HG03378 (cell line): ENCODE results near the gene C2orf42.
"Not testable (repeated sequence)": the region's sequence is repeated elsewhere in the genome, so short reads cannot be mapped to it uniquely, and the experiment has no call there.

Experiments used
- ATAC-seq: cut with Tn5 transposase; IDR thresholded peaks from one replicate; pipeline ENCODE4 v1.9.1; 2021; ENCODE audit warnings: mild to moderate bottlenecking, moderate library complexity; ENCODE audit not compliant: unreplicated experiment

C2orf42 gene

DNA sequence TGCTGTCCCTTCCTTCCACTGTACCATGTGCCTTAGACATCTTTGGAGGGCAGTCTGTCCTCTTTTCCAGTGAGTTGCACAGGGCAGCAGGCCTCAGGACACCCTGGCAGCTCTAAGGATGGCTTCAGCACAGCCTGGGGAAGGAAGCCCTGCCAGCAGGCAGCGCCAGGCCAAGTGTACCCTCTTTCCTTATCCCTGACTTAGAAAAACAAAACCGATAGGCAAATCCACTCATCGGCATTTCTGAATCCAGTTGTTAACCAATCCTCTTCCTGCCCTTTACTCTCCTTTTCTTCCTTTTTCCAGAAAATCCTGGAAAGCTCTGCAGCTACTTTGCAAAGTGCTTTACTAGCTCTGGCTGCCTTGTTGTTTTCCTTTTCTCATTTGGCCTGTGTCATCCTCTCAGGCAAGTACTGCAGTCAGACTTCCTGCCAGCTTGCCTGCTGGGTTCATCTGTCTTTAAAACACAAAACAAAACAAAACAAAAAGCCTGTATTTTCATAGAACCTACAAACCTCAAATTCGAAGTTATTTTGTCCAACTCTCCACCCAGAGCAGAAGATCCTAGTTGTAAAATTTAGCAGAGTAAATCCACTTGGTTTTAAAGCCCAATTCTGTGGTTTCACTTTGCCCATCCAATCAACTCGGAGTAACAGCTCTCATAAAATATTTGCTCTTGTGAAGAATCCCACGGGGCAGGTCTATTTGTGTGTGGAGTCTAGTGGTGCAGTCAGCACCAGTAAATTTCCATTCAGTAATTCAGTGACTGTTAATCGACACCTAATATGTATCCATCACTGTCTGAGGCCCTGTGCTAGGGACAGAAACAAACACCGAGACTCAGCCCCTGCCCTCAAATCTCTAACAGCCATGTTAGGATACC is 58.3 kb downstream of the C2orf42 start:
- ATAC-seq, result peak; percentile 65

DNA sequence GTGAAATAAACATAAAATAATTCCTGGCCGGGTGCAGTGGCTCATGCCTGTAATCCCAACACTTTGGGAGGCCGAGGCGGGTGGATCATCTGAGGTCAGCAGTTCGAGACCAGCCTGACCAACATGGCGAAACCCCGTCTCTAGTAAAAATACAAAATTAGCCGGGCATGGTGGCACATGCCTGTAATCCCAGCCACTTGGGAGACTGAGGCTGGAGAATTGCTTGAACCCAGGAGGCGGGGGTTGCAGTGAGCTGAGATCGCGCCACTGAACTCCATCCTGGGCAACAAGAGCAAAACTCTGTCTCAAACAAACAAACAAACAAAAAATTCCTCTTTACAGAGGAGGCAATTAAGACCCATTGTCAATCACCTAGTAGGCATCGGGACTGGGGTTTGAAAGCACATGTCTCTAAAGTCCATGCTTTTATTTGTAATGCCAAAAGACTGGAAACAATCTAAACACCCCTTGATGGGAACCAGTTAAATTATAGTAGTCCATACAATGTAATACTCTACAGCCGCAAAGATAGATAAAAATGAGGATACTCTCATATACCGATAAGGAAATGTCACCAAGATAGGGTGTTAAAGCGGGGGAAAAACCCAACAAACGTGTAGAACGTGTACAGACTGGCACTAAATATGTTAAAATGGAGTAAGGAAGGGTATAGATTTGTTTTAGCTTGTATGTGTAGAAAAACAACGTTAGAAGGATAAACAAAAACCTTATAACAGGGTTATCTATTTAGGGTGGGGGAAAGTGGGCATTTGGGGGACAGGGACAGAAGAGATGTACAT is 59.3 kb downstream of the C2orf42 start:
- ATAC-seq, result not testable (repeated sequence)

DNA sequence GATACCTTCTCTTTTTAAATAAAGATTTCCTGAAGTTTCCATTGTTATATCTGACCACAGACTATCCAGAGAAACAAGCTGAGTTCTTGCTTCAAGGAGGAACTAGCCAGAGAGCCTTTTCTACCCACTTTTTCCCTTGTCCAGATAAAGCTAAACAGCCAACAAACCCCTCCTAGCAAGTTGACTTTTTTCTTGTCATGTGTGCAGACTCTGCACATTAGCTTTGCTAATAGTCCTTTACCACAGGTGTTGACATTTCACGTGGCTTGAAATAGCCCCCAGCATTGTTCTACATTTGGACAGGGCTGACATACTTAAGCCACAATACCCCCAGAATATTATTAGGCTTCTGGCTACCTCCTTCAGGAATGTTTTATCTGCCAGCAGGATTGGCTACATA is 62.8 kb downstream of the C2orf42 start:
- no peak for ATAC-seq

DNA sequence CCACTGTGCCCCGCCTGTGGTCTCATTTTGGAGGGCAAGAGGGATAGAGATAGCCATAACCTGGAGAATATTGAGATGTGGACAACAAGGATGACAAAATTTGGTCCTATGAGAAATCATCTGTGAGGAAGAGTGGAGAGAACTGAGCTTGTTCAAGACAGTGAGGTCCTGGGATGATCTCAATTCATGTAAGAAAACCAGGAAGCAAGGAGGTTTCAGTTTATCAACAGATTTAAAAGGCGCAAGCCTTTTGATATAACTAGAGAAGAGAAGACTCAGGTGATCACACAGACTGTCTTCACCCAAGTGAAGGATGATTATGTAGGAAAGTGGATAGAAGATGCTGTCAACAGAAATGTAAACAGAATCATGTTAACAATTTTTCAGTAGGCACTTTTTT is 64.4 kb downstream of the C2orf42 start:
- ATAC-seq, result no peak

DNA sequence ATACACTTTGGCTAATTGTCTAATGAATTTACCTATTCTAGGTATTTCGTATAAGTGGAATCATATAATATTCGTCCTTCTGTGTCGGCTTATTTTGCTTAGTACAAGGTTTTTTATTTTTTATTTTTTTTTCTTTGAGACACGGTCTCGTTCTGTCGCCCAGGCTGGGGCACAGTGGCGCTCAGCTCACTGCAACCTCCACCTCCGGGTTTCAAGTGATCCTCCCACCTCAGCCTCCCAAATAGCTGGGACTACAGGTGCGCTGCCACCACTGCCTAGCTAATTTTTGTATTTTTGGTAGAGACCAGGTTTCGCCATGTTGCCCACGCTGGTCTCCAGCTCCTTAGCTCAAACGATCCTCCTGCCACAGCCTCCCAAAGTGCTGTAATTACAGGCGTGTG is 65.3 kb downstream of the C2orf42 start:
- ATAC-seq, result no peak

DNA sequence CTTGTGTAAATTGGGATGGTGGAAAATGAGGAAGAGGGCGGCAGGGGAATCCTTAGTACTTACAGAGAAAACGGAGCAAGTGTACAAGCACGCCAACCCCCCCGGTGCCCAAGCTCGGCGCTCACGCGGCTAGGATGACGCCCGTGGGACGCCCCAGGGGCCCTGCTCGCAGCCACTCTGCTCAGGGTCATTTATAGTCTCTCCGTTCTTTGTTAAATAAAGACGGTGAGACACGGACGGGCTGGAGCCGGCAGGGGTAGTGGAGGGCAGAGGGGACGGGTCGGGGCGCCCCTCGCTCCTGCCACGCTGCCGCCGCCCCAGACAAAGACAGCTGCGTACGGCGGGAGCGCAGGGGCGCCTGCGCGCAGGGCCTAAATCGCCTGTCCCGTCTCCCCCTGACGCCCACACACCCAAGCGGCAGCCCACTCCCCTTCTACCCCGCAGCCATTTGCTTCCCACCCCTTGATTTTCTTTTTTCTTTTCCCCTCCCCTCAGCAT is 65.8 kb downstream of the C2orf42 start:
- no peak for ATAC-seq

DNA sequence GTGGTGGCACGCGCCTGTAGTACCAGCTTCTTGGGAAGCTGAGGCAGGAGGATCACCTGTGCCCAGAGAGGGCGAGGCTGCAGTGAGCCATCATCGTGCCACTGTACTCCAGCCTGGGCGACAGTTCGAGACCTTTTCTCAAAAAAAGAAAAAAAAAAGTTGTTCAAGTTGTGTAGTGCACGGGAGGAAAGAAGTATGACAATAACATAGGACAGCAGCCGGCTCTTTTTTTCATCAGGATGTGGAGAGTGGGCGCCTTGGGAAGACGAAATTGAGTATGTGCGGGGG is 67.0 kb downstream of the C2orf42 start:
- ATAC-seq, result no peak

DNA sequence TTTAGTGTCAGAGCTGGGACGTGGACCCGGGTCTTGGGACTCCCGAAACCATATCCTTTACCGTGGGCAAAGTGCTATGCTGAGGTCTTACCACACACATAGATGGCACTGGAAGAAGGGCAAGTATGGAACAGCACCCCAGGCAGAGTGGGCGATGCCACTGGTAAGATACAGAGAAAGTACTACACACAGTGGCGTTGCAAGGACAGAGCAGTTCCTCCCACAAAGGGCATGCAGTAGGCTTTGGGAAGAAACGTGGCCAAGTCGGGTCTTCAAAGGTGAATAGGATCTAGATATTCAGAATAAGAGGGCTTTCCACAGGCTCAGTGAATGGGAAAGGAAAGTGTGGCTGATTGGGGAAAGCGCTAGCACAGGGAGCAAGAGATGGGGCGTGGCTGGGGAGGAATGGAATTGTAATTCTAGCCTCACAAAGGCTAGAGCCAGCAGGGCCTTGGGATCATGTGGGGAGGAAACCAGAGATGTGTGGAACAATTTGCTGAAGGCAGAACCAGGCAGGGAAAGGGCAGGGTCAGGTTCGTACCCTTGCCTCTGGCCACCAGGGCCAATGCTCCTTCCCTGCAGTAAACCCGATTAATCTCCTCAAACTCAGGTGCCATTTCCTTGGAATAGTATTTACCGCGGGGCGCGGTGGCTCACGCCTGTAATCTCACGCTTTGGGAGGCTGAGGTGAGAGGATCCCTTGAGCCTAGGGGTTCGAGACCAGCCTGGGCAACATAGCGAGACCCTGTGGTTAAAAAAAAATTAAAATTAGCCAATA is 67.6 kb downstream of the C2orf42 start:
- no peak for ATAC-seq

DNA sequence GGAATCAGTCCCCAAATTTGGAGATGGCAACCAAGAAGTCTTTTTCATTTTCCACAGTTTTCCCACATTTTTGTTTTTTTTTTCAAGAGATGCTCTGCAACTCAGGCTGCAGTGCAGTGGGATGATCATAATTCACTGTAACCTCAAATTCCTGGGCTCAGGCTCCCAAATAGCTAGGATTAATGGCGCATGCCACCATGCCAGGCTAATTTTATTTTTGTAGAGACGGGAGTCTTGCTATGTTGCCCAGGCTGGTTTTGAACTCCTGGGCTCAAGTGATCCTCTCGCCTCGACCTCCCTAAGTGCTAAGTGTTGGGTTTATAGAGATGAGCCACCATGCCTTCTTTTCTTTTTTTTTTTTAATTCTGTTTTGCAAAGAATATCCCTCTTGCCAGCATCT is 68.3 kb downstream of the C2orf42 start:
- ATAC-seq, result no peak

DNA sequence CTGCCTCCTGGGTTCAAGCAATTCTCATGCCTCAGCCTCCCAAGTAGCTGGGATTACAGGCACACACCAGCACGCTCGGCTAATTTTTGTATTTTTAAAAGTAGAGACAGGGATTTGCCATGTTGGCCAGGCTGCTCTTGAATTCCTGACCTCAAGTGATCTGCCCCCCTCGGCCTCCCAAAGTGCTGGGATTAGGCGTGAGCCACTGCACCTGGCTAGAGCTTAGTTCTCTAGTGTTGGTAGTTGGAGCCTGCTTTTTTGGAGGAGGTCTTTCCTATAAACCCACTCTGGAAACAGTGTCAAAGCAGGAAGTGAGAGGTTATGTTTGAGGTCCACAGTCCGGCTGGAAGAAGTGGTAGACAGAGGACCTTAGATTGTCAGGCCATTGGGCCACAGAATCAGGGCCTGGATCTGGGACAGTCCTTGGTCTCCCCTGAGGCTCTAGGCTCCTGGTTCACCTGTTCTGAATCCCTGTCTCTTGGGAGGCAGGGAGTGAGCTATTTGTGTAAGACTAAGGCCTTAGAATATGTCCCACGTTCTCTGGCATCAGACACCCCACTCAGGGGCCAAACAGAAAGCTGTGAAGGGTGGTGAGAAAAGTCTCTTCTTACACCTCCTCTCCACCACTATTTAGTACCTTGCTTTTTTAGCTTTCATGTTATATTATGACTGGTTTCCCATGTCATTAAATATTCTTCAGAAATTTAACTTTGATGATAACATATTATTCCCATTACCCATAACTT is 69.0 kb downstream of the C2orf42 start:
- ATAC-seq, result no peak

DNA sequence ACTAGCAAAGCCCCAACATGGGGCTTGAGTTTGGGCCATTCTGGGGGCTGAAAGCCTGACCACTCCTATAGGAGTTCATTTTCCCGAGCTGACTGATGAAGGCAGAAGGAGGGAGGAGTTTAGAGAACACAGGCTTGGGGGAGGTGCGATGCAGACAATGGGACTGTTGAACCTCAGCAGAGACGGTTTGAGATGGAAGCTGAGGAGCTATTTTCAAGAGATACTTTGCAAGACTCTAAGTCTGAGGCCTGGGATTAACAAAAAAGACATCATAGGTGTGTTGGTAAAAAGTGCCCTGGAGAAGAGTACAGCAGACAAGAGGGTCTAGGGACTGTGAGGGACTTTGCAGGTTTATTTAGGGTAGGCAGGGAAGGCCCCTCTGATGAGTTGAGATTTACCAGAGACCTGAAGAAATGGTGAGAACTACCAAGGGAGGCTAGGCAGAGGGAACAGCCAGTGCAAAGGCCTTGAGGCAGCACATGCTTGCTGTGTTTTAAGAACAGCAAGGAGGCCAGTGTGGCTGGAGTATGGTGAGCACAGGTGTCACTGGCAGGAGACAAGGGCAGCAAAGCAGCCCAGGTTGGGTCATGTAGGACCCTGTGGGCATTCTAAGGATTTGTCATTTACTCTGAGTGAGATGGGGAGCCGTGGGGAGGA is 71.9 kb downstream of the C2orf42 start:
- ATAC-seq, result no peak

DNA sequence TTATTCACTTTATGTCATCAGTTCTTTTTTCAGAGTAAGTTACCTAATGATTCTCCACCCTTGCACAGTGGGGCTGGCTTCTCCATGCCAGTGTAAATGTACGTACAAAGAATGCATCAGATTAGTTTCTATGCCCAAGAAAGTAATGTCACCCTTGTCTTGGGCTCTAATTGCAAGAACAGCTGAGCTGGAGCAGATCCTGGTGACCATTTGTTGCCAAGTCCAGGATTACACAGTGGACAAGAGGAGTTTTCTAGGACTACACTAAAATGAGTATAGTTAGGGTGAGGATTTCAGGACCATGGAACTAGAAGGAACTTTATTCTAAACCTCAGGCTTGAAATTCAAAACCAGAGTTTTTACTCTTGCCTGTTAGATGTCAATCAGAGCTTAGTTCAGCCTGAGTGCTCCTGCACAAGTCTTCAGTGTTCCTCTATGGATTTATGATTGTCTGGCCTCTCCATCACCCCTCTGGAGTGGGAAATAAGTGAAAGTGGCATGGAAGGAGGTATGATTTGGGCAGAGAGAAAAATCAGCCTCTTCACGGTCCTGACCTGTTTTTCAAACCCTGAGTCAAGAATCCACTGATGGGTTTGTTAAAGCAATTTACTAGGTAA is 73.8 kb downstream of the C2orf42 start:
- ATAC-seq, result no peak

DNA sequence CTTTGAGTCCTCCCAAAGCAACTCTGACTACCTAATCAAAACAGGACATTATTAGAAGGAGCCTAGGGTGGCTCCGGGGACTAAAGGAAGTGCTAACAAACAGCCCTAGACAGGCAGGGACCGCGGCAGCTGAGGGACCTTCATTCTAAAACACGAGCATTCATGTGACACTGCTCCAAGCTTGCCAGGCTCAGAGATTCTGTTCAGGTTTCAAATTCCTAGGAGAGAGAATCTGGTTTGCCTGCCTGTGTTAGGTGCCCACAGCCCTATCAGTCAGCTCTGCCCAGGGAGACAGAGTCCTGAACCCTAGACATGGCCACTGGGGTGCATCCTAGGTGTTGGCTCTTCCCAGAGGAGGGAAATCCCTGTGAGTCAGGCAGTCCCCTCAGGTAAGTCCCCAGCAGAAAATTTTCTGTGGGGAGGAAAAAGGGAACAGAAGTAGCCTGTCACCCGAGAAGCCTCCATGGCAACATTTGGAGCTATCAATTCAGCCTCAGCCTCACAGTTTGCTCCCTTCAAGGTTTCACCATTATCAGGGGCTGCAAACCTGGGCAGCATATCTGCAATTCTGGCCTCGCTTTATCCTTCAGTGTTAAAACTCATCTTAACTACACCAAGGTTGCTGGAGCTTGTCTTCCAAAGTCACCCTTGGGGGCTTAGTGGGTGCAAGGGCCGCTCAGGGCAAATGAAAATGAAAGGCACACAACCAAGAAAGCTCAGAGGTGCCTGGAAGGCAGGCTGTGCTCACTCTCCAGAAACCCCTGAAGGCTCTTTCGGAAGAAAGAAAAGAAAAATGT is 75.0 kb downstream of the C2orf42 start:
- ATAC-seq, result peak; percentile 54

DNA sequence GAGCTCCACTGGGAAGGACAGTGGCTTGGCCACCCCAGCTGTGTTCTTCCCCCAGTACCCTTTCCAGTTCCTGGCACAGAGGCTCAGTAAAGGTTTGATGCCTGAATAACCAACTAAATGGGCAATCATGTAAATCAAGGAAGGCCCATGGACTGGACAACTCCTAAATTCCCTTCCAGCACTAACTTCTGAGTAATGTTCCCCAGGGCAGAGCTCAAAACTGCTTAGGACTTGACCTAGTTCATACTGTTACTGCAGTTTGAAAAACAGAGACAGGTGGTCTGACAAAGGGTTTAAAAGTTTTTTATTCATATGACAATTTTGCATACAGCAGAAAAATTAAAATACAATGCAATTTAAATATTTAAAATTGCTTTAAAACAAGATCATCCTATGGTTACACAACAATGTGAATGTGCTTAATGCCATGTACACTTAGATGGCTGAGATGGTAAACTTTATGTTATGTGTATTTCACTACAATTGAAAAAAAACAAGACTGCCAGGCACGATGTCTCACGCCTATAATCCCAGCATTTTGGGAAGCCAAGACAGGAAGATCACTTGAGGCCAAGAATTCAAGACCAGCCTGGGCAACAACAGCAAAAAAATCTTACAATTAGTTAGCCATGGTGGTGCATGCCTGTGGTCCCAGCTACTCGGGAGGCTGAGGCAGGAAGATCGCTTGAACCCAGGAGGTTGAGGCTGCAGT is 77.3 kb downstream of the C2orf42 start:
- no peak for ATAC-seq

DNA sequence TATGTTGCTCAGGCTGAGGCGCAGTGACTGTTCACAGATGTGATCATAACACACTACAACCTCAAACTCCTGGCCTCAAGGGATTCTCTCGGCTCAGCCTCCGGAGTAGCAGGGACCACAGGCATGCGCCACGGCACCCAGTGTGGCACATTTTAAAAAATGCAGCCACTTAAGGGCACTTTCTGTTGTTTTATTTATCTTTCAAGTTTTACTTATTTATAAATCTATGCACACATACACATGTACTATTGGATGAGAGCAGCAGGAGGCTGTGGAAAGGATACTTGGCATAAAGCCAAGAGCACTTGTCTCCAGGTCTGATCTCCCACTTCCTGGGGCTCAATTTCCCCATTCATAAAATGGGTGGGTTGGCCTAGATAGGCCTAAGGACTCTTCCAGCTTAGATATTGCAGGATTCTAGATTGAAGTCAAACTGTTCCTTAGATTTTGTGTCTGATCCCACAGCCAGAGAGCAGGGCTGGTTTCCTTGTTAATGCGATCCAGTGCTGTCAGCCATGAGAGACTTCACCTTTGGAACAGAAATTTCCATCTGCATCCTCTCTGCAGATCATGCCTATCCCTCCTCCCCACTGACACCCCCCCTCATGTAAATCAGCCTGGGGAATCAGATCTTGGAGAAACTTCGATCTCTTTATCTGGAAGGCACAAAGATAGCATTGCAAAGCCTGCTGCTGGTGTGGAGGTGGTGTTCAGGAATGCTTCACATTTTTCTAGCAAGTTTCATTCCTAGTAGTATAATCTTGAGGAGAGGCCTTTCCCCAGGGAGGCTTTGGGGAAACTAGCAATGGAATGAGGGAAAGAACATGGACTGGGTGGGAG is 78.8 kb downstream of the C2orf42 start:
- no peak for ATAC-seq

DNA sequence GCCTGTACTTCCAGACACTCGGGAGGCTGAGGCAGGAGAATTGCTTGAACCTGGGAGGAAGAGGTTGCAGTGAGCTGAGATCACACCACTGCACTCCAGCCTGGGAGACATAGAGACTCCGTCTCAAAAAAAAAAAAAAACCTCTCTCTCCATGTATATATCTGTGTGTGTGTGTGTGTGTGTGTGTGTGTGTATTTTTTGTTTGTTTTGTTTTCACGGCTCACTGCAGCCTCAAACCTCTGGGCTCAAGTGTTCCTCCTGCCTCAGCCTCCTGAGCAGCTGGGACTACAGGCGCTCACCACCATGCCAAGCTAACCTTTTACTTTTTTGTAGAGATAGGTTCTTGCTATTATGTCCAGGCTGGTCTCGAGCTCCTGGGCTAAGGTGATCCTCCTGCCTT is 80.4 kb downstream of the C2orf42 start:
- not testable (repeated sequence) for ATAC-seq

DNA sequence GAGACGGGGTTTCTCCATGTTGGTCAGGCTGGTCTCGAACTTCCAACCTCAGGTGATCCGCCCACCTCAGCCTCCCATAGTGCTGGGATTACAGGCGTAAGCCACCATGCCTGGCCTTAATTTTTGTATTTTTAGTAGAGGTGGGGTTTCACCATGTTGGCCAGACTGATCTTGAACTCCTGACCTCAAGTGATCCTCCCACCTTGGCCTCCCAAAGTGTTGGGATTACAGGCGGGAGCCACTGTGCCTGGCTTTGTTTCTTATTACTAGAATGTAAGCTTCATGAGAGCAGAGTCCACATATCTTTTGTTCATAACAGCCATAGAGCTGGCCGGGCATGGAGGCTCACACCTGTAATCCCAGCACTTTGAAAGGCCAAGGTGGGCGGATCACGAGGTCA is 84.7 kb downstream of the C2orf42 start:
- ATAC-seq, result not testable (repeated sequence)
